ENCODE results near the gene B4GALT2. TPM values are rescaled to one million over a fixed set of nuclear protein-coding genes. Genes with fewer than 3 reads are reported as not detected.

B4GALT2 gene
- total and polyA plus RNA-seq, 2 donors = 7.3 to 10.3 TPM

DNA sequence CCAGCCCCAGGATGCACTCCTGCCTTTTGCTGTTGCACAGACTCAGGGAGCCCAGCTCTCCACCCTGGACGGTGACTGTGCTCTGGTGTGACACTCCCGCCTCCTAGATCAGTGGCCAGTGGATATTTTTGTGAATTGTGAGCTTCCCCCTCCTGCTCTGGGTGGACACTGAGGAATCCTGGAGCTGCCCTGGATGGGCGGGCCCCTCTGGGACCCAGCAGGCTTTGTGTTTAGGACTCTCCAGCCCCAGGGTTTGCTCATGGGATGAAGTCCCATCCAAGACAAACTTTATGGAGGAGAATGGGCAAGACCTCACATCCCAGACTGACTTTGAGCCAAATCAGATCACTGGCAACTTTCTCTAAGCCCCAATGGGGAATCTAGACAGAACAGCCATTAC, 36.2 kb downstream of the B4GALT2 start:
- Histone ChIP-seq H3K4me1 (ENCODE audit: control insufficient read depth in 2 of 2, insufficient read depth in 2 of 2, low read length in 2 of 2) (peaks cover 10 to 15% of the 10 kb centered on the region in 2 donors), H3K27ac (ENCODE audit: low read depth in 1 of 2, low read length in 1 of 2) (no peak overlapping the region), H3K36me3 (ENCODE audit: control insufficient read depth in 2 of 2, insufficient read depth in 2 of 2, low read length in 1 of 2) (no peaks in the 10 kb centered on the region), H3K4me3 (ENCODE audit: low read length in 2 of 2) (no peak overlapping the region), H3K9me3 (ENCODE audit: control insufficient read depth in 2 of 2, insufficient read depth in 1 of 2, low read length in 1 of 2) (no peaks in the 10 kb centered on the region), H3K27me3 (ENCODE audit: control insufficient read depth in 2 of 2, insufficient read depth in 1 of 2, low read length in 1 of 2) (no peaks in the 10 kb centered on the region)
- DNase-seq (ENCODE audit: low read depth in 6 of 9, low spot score in 9 of 9) = no peak
- WGBS = 93% methylated on average over 3 of the region's 3 CpGs

- Histone ChIP-seq H3K4me1 (ENCODE audit: control insufficient read depth in 2 of 2, insufficient read depth in 2 of 2, low read length in 2 of 2) (peaks cover 10 to 15% of the 10 kb centered on the region in 2 donors), H3K36me3 (ENCODE audit: control insufficient read depth in 2 of 2, insufficient read depth in 2 of 2, low read length in 1 of 2) (no peaks in the 10 kb centered on the region), H3K9me3 (ENCODE audit: control insufficient read depth in 2 of 2, insufficient read depth in 1 of 2, low read length in 1 of 2) (no peaks in the 10 kb centered on the region), H3K27ac (ENCODE audit: low read depth in 1 of 2, low read length in 1 of 2) (no peak overlapping the region), H3K27me3 (ENCODE audit: control insufficient read depth in 2 of 2, insufficient read depth in 1 of 2, low read length in 1 of 2) (no peaks in the 10 kb centered on the region), H3K4me3 (ENCODE audit: low read length in 2 of 2) (no peak overlapping the region)
- whole genome bisulfite sequencing = 97% methylated on average over 20 of the region's 20 CpGs
- DNase-seq (ENCODE audit: low read depth in 6 of 9, low spot score in 9 of 9) = no peak
These were observed 37.3 kb downstream of the B4GALT2 start for GRCh38 chr1:44016041-44016889.

DNA sequence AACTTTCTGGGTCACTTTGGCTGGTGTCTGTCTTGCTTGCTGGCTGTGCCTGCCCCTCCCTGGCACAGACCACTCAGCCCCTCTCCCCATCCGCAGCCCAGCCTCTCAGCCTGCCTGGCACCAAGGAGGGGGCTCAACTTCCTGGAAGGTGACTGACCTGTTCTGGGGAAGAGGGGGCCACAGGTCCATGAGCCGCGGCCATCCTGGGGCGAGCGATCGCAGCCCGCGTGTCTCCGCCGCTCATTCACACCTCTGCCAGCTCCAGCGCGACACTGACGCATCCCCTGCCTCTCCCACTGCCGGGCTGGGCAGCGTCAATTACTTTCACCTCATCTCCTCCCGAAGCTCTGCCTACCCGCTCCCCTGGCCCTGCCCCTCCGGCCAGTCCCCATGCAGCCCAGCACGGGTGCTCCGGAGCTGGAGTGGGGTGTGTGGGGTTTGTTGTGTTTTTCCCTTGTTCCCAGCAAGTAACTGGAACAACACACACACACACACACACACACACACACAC, 37.9 kb downstream of the B4GALT2 start:
- Histone ChIP-seq H3K27me3 (ENCODE audit: control insufficient read depth in 2 of 2, insufficient read depth in 1 of 2, low read length in 1 of 2) (no peaks in the 10 kb centered on the region), H3K36me3 (ENCODE audit: control insufficient read depth in 2 of 2, insufficient read depth in 2 of 2, low read length in 1 of 2) (no peaks in the 10 kb centered on the region), H3K27ac (ENCODE audit: low read depth in 1 of 2, low read length in 1 of 2) (no peak overlapping the region), H3K4me3 (ENCODE audit: low read length in 2 of 2) (no peak overlapping the region), H3K9me3 (ENCODE audit: control insufficient read depth in 2 of 2, insufficient read depth in 1 of 2, low read length in 1 of 2) (no peaks in the 10 kb centered on the region), H3K4me1 (ENCODE audit: control insufficient read depth in 2 of 2, insufficient read depth in 2 of 2, low read length in 2 of 2) (peaks cover 10 to 15% of the 10 kb centered on the region in 2 donors)
- WGBS = 98% methylated on average over 20 of the region's 20 CpGs
- DNase-seq (ENCODE audit: low read depth in 6 of 9, low spot score in 9 of 9) = no peak

GRCh38 chr1:44019466-44019948, 40.5 kb downstream of the B4GALT2 start:
- DNase-seq (ENCODE audit: low read depth in 6 of 9, low spot score in 9 of 9) = no peak
- Histone ChIP-seq H3K4me1 (ENCODE audit: control insufficient read depth in 2 of 2, insufficient read depth in 2 of 2, low read length in 2 of 2) (no peaks in the 10 kb centered on the region), H3K27me3 (ENCODE audit: control insufficient read depth in 2 of 2, insufficient read depth in 1 of 2, low read length in 1 of 2) (no peaks in the 10 kb centered on the region), H3K9me3 (ENCODE audit: control insufficient read depth in 2 of 2, insufficient read depth in 1 of 2, low read length in 1 of 2) (no peaks in the 10 kb centered on the region), H3K36me3 (ENCODE audit: control insufficient read depth in 2 of 2, insufficient read depth in 2 of 2, low read length in 1 of 2) (no peaks in the 10 kb centered on the region), H3K27ac (ENCODE audit: low read depth in 1 of 2, low read length in 1 of 2) (no peak overlapping the region), H3K4me3 (ENCODE audit: low read length in 2 of 2) (no peak overlapping the region)
- 96% methylated on average over 13 of the region's 13 CpGs for WGBS

DNA sequence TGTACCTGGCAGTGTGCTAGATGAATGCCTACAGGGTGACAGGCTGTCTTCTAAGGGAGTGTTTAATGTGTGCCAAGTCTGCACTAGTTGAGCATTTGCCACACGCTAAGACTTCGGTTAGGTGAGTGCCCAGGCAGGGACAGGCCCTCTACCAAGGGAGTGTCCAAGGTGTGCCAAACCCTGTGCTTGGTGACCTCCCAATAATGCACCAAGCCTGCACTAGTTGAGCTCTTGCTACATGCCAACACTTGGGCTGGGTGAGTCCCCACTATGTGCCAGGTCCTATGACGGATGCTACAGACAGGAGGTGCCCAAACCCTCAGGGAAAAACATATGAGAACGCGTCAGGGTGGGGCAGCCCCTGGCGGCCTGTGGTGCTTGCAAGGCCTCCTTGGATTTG, 41.5 kb downstream of the B4GALT2 start:
- Histone ChIP-seq H3K36me3 (ENCODE audit: control insufficient read depth in 2 of 2, insufficient read depth in 2 of 2, low read length in 1 of 2) (no peaks in the 10 kb centered on the region), H3K27ac (ENCODE audit: low read depth in 1 of 2, low read length in 1 of 2) (no peak overlapping the region), H3K4me1 (ENCODE audit: control insufficient read depth in 2 of 2, insufficient read depth in 2 of 2, low read length in 2 of 2) (no peaks in the 10 kb centered on the region), H3K4me3 (ENCODE audit: low read length in 2 of 2) (no peak overlapping the region), H3K9me3 (ENCODE audit: control insufficient read depth in 2 of 2, insufficient read depth in 1 of 2, low read length in 1 of 2) (no peaks in the 10 kb centered on the region), H3K27me3 (ENCODE audit: control insufficient read depth in 2 of 2, insufficient read depth in 1 of 2, low read length in 1 of 2) (no peaks in the 10 kb centered on the region)
- DNase-seq (ENCODE audit: low read depth in 6 of 9, low spot score in 9 of 9) = no peak
- WGBS = 88% methylated on average over 6 of the region's 6 CpGs

DNA sequence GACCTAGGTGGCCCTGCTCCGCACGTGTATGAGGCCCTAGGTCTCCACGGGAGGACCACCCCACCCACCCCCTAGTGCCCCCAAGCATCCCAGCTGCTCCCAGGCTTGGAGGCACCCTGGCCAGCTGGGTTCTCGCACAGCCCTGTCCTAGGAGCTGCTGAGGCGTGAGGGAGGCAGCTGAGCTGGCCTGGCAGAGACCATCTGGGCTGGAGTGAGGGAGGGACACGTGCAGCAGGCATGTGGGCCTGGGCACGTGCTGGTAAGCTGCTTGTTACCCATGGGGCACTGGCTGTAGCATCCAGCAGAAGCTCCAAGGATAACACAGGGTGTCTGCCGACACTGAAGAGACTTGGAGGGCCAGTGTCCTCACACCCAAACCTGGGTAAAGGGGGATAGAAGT, 42.1 kb downstream of the B4GALT2 start:
- H3K36me3 ChIP-seq (ENCODE audit: control insufficient read depth in 2 of 2, insufficient read depth in 2 of 2, low read length in 1 of 2) = no peaks in the 10 kb centered on the region
- no peaks in the 10 kb centered on the region for H3K27me3 ChIP-seq (ENCODE audit: control insufficient read depth in 2 of 2, insufficient read depth in 1 of 2, low read length in 1 of 2)
- no peak overlapping the region for H3K4me3 ChIP-seq (ENCODE audit: low read length in 2 of 2)
- no peak overlapping the region for H3K27ac ChIP-seq (ENCODE audit: low read depth in 1 of 2, low read length in 1 of 2)
- H3K9me3 ChIP-seq (ENCODE audit: control insufficient read depth in 2 of 2, insufficient read depth in 1 of 2, low read length in 1 of 2) = no peaks in the 10 kb centered on the region
- no peaks in the 10 kb centered on the region for H3K4me1 ChIP-seq (ENCODE audit: control insufficient read depth in 2 of 2, insufficient read depth in 2 of 2, low read length in 2 of 2)
- no peak for DNase-seq (ENCODE audit: low read depth in 6 of 9, low spot score in 9 of 9)
- 95% methylated on average over 8 of the region's 8 CpGs for WGBS

DNA sequence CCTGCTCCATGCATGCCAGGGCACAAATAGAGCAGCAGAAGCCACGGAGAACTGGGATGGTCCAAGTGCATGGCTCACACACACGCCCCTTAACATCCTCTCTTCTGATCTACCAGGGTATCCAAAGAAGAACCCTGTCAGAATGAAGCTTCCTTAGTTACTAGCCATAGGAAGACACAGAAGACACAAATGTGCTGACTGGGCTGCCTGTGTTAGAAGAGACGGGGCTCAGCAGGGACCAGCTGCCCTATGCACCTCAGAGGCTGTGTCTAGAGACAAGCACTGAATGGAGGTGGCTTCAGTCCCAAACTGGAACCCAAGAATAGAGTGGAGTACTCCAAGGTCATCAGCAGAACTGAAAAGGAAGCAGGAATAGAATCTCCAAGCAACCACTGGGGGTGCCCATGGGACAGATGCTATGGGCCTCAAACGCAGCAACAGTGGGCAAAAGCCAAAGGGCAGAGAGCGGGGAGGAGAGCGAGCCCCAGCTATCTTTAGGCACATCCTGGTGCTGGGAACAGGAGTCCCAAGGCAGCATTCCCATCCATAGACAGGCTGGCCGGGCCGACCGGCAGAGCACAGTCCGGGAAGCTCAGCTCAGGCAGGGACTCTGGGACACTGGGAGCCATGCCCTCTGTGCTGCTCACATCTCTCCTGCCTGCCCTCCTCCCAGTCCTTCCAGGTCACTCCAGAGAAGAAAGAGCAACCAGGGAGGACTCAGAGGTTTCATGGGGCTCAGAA, 42.7 kb downstream of the B4GALT2 start:
- Histone ChIP-seq H3K27me3 (ENCODE audit: control insufficient read depth in 2 of 2, insufficient read depth in 1 of 2, low read length in 1 of 2) (no peaks in the 10 kb centered on the region), H3K4me1 (ENCODE audit: control insufficient read depth in 2 of 2, insufficient read depth in 2 of 2, low read length in 2 of 2) (no peaks in the 10 kb centered on the region), H3K4me3 (ENCODE audit: low read length in 2 of 2) (no peak overlapping the region), H3K27ac (ENCODE audit: low read depth in 1 of 2, low read length in 1 of 2) (no peak overlapping the region), H3K9me3 (ENCODE audit: control insufficient read depth in 2 of 2, insufficient read depth in 1 of 2, low read length in 1 of 2) (no peaks in the 10 kb centered on the region), H3K36me3 (ENCODE audit: control insufficient read depth in 2 of 2, insufficient read depth in 2 of 2, low read length in 1 of 2) (no peaks in the 10 kb centered on the region)
- DNase-seq (ENCODE audit: low read depth in 6 of 9, low spot score in 9 of 9) = no peak
- 97% methylated on average over 10 of the region's 10 CpGs for WGBS

DNA sequence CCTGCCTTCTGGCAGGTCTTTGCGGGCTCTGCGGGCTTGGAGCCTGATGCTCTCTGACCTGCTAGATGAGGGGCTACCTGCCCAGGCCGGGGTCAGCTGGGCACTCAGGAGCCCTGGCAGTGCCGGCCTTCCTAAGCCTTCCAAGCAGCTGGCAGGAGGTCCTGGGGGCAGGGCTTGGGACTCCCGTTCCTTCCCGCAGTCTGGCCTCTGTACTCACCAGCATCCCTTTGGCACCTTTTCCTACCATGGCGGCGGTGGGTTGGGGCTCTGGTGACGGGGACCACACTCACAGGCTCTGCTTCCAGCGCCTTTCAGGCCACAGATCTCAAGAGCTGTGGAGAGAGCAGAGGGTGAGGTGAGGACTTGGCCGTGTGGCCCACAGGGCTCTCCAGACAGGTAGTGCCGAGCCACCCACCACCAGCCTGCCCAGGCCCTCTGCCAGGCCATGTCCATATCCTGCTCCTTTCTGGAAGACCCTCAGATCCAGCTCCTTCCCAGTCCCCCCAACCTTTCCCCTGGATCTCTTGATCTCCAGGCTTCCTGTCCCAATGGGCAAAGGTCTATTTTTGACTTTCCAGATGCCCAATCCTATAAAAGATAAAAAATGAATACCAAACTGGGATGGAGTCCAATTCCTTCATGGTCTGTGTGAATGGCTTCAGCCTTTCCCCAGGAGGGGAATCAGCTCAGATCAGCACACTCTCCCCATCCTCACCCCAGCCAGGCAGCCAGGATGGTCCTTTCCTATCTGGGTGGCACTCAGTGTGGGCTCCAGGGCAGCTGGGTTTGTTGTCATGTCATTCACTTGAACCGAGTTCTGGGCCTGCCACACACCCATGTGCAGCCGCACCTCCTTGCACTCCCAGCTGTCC, 45.3 kb downstream of the B4GALT2 start:
- H3K4me1 ChIP-seq (ENCODE audit: control insufficient read depth in 2 of 2, insufficient read depth in 2 of 2, low read length in 2 of 2) = peaks cover 2% of the 10 kb centered on the region in 2 donors
- peaks cover 0 to 4% of the 10 kb centered on the region in 2 donors for H3K27me3 ChIP-seq (ENCODE audit: control insufficient read depth in 2 of 2, insufficient read depth in 1 of 2, low read length in 1 of 2)
- H3K9me3 ChIP-seq (ENCODE audit: control insufficient read depth in 2 of 2, insufficient read depth in 1 of 2, low read length in 1 of 2) = no peaks in the 10 kb centered on the region
- no peaks in the 10 kb centered on the region for H3K36me3 ChIP-seq (ENCODE audit: control insufficient read depth in 2 of 2, insufficient read depth in 2 of 2, low read length in 1 of 2)
- 96% methylated on average over 14 of the region's 14 CpGs for WGBS
- no peak overlapping the region for H3K4me3 ChIP-seq (ENCODE audit: low read length in 2 of 2)
- H3K27ac ChIP-seq (ENCODE audit: low read depth in 1 of 2, low read length in 1 of 2) = no peak overlapping the region
- no peak for DNase-seq (ENCODE audit: low read depth in 6 of 9, low spot score in 9 of 9)
